ENCODE measurements around the gene AP2S1.

- TF ChIP-seq, protein P1, sequence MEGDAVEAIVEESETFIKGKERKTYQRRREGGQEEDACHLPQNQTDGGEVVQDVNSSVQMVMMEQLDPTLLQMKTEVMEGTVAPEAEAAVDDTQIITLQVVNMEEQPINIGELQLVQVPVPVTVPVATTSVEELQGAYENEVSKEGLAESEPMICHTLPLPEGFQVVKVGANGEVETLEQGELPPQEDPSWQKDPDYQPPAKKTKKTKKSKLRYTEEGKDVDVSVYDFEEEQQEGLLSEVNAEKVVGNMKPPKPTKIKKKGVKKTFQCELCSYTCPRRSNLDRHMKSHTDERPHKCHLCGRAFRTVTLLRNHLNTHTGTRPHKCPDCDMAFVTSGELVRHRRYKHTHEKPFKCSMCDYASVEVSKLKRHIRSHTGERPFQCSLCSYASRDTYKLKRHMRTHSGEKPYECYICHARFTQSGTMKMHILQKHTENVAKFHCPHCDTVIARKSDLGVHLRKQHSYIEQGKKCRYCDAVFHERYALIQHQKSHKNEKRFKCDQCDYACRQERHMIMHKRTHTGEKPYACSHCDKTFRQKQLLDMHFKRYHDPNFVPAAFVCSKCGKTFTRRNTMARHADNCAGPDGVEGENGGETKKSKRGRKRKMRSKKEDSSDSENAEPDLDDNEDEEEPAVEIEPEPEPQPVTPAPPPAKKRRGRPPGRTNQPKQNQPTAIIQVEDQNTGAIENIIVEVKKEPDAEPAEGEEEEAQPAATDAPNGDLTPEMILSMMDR (IDR thresholded peaks at IDR 0.05), result no peak
- no peak for TF ChIP-seq POLR2AphosphoS5 (IDR thresholded peaks at IDR 0.05)
- TF ChIP-seq POLR2A (IDR thresholded peaks at IDR 0.05), result no peak
These were observed 16.5 kb upstream of the AP2S1 start for GRCh38 chr19:46867170-46867569.
